RWPE1 (cell line): ENCODE measurements around the gene PODN.

Experiments
- CTCF ChIA-PET: fragments of 350-600 bp; sonication (Branson Sonifier 250); formaldehyde crosslinking; extraction: SDS; loops from one replicate; lab custom pipeline; 2021; lab: Yijun Ruan, JAX
- POLR2A ChIA-PET: fragments of 400-600 bp; formaldehyde crosslinking; extraction: SDS; loops from one replicate; lab custom pipeline; 2020; ENCODE audit warnings: antibody characterized with exemption; ENCODE audit not compliant: low non-redundant PET; lab: Yijun Ruan, JAX
- DNase-seq: peaks from one replicate; pipeline ENCODE4 v3.0.0; 2012; ENCODE audit warnings: low spot score
- H3K27ac ChIP-seq: fragments of 450-650 bp; 2 replicates; pipeline ENCODE4 v1.5.1; 2017
- TF ChIP-seq, protein P1 (sequence below): fragments of 450-650 bp; conservative IDR thresholded peaks from 2 replicates; pipeline ENCODE4 v1.5.1; 2017; ENCODE audit warnings: low read depth, mild to moderate bottlenecking

PODN gene

DNA sequence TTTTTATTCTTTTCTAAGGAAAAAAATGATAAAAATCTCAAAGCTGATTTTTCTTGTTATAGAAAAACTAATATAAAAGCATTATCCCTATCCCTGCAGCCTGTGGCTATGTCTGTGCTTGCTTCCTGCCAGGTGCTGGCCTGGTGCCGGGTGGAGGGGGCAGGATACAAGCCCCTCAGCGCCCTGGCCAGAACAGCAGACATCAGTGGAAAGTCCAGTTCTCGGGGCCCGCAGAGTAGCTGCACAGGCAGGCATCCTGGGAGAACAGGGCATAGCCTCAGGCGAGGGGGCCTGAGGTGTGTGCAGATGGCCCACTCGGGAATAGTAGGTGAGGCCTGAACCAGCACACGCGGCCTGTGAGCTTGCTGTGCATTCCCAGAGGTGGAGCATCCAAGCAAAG is 23.4 kb downstream of the PODN start:
- TF ChIP-seq, protein P1, sequence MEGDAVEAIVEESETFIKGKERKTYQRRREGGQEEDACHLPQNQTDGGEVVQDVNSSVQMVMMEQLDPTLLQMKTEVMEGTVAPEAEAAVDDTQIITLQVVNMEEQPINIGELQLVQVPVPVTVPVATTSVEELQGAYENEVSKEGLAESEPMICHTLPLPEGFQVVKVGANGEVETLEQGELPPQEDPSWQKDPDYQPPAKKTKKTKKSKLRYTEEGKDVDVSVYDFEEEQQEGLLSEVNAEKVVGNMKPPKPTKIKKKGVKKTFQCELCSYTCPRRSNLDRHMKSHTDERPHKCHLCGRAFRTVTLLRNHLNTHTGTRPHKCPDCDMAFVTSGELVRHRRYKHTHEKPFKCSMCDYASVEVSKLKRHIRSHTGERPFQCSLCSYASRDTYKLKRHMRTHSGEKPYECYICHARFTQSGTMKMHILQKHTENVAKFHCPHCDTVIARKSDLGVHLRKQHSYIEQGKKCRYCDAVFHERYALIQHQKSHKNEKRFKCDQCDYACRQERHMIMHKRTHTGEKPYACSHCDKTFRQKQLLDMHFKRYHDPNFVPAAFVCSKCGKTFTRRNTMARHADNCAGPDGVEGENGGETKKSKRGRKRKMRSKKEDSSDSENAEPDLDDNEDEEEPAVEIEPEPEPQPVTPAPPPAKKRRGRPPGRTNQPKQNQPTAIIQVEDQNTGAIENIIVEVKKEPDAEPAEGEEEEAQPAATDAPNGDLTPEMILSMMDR = no peak
- no peak for DNase-seq
- POLR2A ChIA-PET = no interaction called here
- CTCF ChIA-PET = no interaction called here
- no peak overlapping the region for H3K27ac ChIP-seq

DNA sequence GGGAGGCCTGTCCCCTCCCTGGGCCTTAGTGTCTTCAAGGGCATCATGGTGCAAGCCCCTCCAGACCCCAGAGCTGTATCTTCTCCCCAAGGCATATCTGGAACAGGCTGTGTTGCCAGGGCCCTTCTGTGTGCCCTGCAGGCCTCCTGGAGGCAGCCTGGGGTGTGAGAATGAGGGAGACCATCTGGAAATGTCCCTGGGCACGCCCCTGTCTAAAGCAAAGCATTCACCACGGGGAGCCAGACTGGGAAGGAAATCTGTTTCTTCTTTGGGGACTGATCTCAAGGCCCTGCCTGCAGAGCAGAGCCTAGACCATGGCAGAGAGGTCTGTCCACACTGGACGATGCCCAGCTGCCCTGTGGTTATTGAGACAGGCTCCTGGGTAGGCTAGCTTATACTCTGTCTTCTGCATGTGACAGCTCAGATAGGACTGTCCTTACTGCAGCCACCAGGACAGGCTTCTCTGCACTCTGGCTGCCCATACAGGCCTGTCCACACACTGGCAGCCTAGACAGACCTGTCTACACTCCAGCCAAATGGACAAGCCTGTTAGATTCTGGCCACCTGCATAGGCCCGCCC is 24.6 kb downstream of the PODN start:
- POLR2A ChIA-PET = no interaction called here
- no peak overlapping the region for H3K27ac ChIP-seq
- no peak for DNase-seq
- TF ChIP-seq, protein P1 = no peak
- CTCF ChIA-PET = no interaction called here

- TF ChIP-seq, protein P1 = no peak
- POLR2A ChIA-PET = no interaction called here
- H3K27ac ChIP-seq = no peak overlapping the region
- DNase-seq = no peak
- CTCF ChIA-PET = interaction anchor here (0.5 kb wide), 1 partner anchor 27 kb away, joined by 3 read pairs; no protein-coding TSS in a partner anchor
These were observed 25.6 kb downstream of the PODN start for GRCh38 chr1:53087332-53088285.

DNA sequence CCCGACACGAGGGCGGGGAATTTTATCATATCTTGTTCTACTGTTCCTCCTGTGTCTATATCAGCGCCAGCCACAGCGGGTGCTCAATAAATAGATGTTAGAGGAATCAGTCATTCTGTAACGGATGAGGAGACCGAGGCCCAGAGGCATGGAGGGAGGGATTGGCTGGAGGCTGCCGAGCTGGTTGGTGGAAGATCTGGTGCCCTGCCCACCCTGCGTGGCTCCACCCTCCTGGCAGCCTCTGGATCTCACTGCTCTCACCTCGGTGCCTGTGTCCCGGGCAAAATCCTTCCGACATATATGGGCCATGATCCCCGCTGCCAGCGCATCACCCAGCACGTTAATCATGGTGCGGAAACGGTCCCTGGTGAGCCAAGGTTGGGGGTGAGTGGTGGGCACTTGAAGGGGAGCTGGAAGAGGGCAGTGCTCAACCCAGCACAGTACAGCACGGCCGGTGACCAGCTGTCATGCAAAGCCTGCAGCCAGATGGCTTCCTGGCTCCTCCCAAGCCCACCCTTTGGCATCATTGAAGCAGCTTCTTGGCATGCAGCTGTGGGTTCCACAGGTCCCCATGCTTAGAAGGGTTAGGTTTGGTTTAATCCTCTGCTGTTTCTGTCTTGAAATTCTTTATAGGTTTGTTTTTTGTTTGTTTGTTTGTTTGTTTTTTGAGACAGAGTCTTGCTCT is 26.7 kb downstream of the PODN start:
- CTCF ChIA-PET = interaction anchor here (0.6 kb wide), 2 partner anchors 15 to 126 kb away, joined by 3 read pairs; no protein-coding TSS in a partner anchor

GRCh38 chr1:53089478-53090226 is 27.6 kb downstream of the PODN start:
- ChIA-PET POLR2A (no interaction called here), CTCF (interaction anchor here (0.6 kb wide), 2 partner anchors 14 to 125 kb away, joined by 3 read pairs; no protein-coding TSS in a partner anchor)
- DNase-seq = no peak
- TF ChIP-seq, protein P1 = no peak
- H3K27ac ChIP-seq = no peak overlapping the region

More for the DNA sequence above, 26.7 kb downstream of the PODN start:
- no peak overlapping the region for H3K27ac ChIP-seq
- TF ChIP-seq, protein P1 = no peak
- DNase-seq = no peak
- POLR2A ChIA-PET = no interaction called here
